HEK293 (cell line): ENCODE measurements around the gene SIN3A.
A peak's percentile ranks its signal among the peaks of the same experiment; 100 is the strongest.

Source experiments
- CTCF ChIA-PET: fragments of 350-600 bp; formaldehyde crosslinking; extraction: SDS; loops from one replicate; lab custom pipeline; 2021; ENCODE audit warnings: antibody characterized with exemption; lab: Yijun Ruan, JAX
- POLR2A ChIA-PET: fragments of 300-600 bp; formaldehyde crosslinking; extraction: SDS; loops from one replicate; lab custom pipeline; 2020; ENCODE audit warnings: antibody characterized with exemption, inconsistent platforms; lab: Yijun Ruan, JAX
- H3K27ac ChIP-seq: fragments of 200-500 bp; sonication (Bioruptor generic); 2 replicates; pipeline ENCODE4 v1.5.1; 2014; ENCODE audit warnings: low read depth, low read length, control low read depth, inconsistent platforms; ENCODE audit errors: extremely low read depth
- H3K36me3 ChIP-seq, 2 experiments: fragments of 200-500 bp in 1 of 2; sonication (Bioruptor generic) in 1 of 2; 1 replicate in 1 of 2; 2 replicates in 1 of 2; pipeline ENCODE4 v1.5.1; 2014 to 2017; ENCODE audit warnings: inconsistent platforms in 2 of 2, low read length in 2 of 2; ENCODE audit not compliant: control insufficient read depth in 2 of 2, insufficient read depth in 1 of 2
- H3K4me1 ChIP-seq: fragments of 200-500 bp; sonication (Bioruptor generic); 2 replicates; pipeline ENCODE4 v1.5.1; 2014; ENCODE audit warnings: mild to moderate bottlenecking, low read length, inconsistent platforms; ENCODE audit not compliant: control insufficient read depth, insufficient read depth
- H3K4me3 ChIP-seq: 2 replicates; pipeline ENCODE4 v1.5.1; 2011; ENCODE audit warnings: low read depth, mild to moderate bottlenecking, control low read depth, low read length, moderate library complexity
- H3K9me3 ChIP-seq: fragments of 200-500 bp; sonication (Bioruptor generic); 2 replicates; pipeline ENCODE4 v1.5.1; 2014; ENCODE audit warnings: low read depth, low read length, inconsistent platforms; ENCODE audit not compliant: control insufficient read depth, insufficient read depth
- BCL11A ChIP-seq: fragments of 450-650 bp; formaldehyde crosslinking; IDR thresholded peaks from 2 replicates; pipeline ENCODE4 v1.5.1; 2016; ENCODE audit warnings: low read depth, missing biosample characterization, missing genetic modification characterization
- SCRT2 ChIP-seq: fragments of 450-650 bp; formaldehyde crosslinking; IDR thresholded peaks from 2 replicates; pipeline ENCODE4 v1.5.1; 2016; ENCODE audit warnings: missing biosample characterization, missing genetic modification characterization
- SETDB1 ChIP-seq: IDR thresholded peaks from one replicate; pipeline ENCODE4 v1.6.1; 2017; ENCODE audit warnings: mild to moderate bottlenecking, low read length, moderate library complexity, mixed read lengths; ENCODE audit not compliant: insufficient read length
- ZBTB20 ChIP-seq: fragments of 450-650 bp; formaldehyde crosslinking; IDR thresholded peaks from 2 replicates; pipeline ENCODE4 v1.5.1; 2016; ENCODE audit warnings: missing biosample characterization, missing genetic modification characterization
- ZNF121 ChIP-seq: fragments of 450-650 bp; formaldehyde crosslinking; IDR thresholded peaks from 2 replicates; pipeline ENCODE4 v1.5.1; 2016; ENCODE audit warnings: missing biosample characterization, missing genetic modification characterization
- ZNF239 ChIP-seq: fragments of 450-650 bp; formaldehyde crosslinking; IDR thresholded peaks from 2 replicates; pipeline ENCODE4 v1.5.1; 2016; ENCODE audit warnings: missing biosample characterization, missing genetic modification characterization
- ZNF302 ChIP-seq: fragments of 450-650 bp; formaldehyde crosslinking; IDR thresholded peaks from 2 replicates; pipeline ENCODE4 v1.5.1; 2016; ENCODE audit warnings: missing biosample characterization, missing genetic modification characterization, low read depth
- ZNF48 ChIP-seq: fragments of 450-650 bp; formaldehyde crosslinking; IDR thresholded peaks from 2 replicates; pipeline ENCODE4 v1.5.1; 2016; ENCODE audit warnings: missing biosample characterization, missing genetic modification characterization
- ZNF555 ChIP-seq: fragments of 450-650 bp; formaldehyde crosslinking; conservative IDR thresholded peaks from 2 replicates; pipeline ENCODE4 v1.5.1; 2017; ENCODE audit warnings: missing biosample characterization, mild to moderate bottlenecking, missing genetic modification characterization, inconsistent platforms
- ZNF585B ChIP-seq: fragments of 450-650 bp; formaldehyde crosslinking; IDR thresholded peaks from 2 replicates; pipeline ENCODE4 v1.5.1; 2016; ENCODE audit warnings: missing biosample characterization, missing genetic modification characterization
- ZNF600 ChIP-seq: fragments of 450-650 bp; formaldehyde crosslinking; IDR thresholded peaks from 2 replicates; pipeline ENCODE4 v1.5.1; 2016; ENCODE audit warnings: missing biosample characterization, missing genetic modification characterization
- ZNF623 ChIP-seq: fragments of 450-650 bp; formaldehyde crosslinking; IDR thresholded peaks from 2 replicates; pipeline ENCODE4 v1.5.1; 2016; ENCODE audit warnings: missing biosample characterization, missing genetic modification characterization
- TF ChIP-seq, protein P1 (sequence below): fragments of 450-650 bp; formaldehyde crosslinking; IDR thresholded peaks from 2 replicates; pipeline ENCODE4 v1.5.1; 2016; ENCODE audit warnings: missing biosample characterization, missing genetic modification characterization
- TF ChIP-seq, protein P2 (sequence below): fragments of 450-650 bp; formaldehyde crosslinking; IDR thresholded peaks from 2 replicates; pipeline ENCODE4 v1.5.1; 2017; ENCODE audit warnings: missing biosample characterization, missing genetic modification characterization
- TF ChIP-seq, protein P3 (sequence below): fragments of 450-650 bp; formaldehyde crosslinking; IDR thresholded peaks from 2 replicates; pipeline ENCODE4 v1.5.1; 2016; ENCODE audit warnings: missing biosample characterization, missing genetic modification characterization
- TF ChIP-seq, protein P4 (sequence below): fragments of 450-650 bp; formaldehyde crosslinking; IDR thresholded peaks from 2 replicates; pipeline ENCODE4 v1.5.1; 2017; ENCODE audit warnings: missing biosample characterization, missing genetic modification characterization
- TF ChIP-seq, protein P5 (sequence below): fragments of 450-650 bp; formaldehyde crosslinking; IDR thresholded peaks from 2 replicates; pipeline ENCODE4 v1.5.1; 2017; ENCODE audit warnings: missing biosample characterization, missing genetic modification characterization

SIN3A gene

DNA sequence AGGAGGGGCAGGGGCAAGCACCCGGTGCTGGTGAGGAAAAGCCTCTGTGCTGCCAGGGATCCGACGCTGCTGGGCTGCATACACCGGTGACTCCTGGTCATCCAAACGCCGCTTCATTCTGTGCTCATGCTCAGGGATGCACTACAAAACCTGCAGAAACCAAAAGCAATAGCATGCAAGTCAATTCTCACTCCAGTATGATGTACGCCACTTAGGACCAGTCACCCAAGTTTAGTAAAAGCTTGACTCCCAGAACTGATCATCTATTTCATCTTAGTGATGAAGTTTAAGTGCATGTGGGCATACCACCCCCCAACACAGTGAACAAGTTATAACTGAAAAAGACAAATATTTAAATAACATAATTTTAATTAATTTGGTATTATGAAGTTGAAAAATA, 21.2 kb downstream of the SIN3A start:
- Histone ChIP-seq H3K9me3 (no peaks in the 10 kb centered on the region), H3K27ac (no peak overlapping the region), H3K4me3 (no peak overlapping the region), H3K4me1 (0 out of 2 replicates have a peak, but pooled peaks cover 2% of the 10 kb centered on the region), H3K36me3 (peaks cover 32 to 60% of the 10 kb centered on the region in 2 experiments)
- TF ChIP-seq, protein P1, sequence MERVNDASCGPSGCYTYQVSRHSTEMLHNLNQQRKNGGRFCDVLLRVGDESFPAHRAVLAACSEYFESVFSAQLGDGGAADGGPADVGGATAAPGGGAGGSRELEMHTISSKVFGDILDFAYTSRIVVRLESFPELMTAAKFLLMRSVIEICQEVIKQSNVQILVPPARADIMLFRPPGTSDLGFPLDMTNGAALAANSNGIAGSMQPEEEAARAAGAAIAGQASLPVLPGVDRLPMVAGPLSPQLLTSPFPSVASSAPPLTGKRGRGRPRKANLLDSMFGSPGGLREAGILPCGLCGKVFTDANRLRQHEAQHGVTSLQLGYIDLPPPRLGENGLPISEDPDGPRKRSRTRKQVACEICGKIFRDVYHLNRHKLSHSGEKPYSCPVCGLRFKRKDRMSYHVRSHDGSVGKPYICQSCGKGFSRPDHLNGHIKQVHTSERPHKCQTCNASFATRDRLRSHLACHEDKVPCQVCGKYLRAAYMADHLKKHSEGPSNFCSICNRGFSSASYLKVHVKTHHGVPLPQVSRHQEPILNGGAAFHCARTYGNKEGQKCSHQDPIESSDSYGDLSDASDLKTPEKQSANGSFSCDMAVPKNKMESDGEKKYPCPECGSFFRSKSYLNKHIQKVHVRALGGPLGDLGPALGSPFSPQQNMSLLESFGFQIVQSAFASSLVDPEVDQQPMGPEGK (tag by site-specific recombination), result no peak
- TF ChIP-seq ZNF600 (0 out of 2 replicates have a peak, but pooled peaks have one; percentile 54), SCRT2 (tag by site-specific recombination) (no peak)
- TF ChIP-seq, protein P2, sequence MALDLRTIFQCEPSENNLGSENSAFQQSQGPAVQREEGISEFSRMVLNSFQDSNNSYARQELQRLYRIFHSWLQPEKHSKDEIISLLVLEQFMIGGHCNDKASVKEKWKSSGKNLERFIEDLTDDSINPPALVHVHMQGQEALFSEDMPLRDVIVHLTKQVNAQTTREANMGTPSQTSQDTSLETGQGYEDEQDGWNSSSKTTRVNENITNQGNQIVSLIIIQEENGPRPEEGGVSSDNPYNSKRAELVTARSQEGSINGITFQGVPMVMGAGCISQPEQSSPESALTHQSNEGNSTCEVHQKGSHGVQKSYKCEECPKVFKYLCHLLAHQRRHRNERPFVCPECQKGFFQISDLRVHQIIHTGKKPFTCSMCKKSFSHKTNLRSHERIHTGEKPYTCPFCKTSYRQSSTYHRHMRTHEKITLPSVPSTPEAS (tag by site-specific recombination), result no peak
- ChIA-PET CTCF (interaction anchor here (2.0 kb wide), 1 partner anchor 63 kb away, joined by 7 read pairs; no protein-coding TSS in a partner anchor), POLR2A (interaction anchor here (0.7 kb wide), 1 partner anchor 315 kb away, joined by 3 read pairs; no protein-coding TSS in a partner anchor)

DNA sequence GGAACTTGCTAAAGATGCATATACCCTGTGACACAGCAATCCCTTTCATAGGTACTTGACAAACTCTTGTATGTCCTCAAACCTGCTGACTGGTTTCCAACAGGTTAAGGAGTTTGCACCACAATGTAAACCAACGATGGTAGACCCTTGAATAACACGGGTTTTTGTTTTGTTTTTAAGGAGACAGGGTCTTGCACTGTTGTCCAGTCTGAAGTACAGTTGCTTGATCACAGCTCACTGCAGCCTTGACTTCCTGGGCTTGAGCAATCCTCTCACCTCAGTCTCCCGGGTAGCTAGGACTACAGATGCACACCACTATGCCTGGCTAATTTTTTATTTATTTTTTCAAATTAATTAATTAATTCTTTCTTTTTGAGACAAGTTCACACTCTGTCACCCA, 23.3 kb downstream of the SIN3A start:
- CTCF ChIA-PET, result interaction anchor here (0.9 kb wide), 1 partner anchor 26 kb away, joined by 3 read pairs; no protein-coding TSS in a partner anchor
- POLR2A ChIA-PET, result interaction anchor here (1.5 kb wide), 1 partner anchor 60 kb away, joined by 4 read pairs; the partner anchor contains the start of gene MAN2C1
- H3K36me3 ChIP-seq, result peaks cover 41 to 69% of the 10 kb centered on the region in 2 experiments
- H3K4me3 ChIP-seq, result no peak overlapping the region
- no peak for TF ChIP-seq ZBTB20
- peak; percentile 90 for TF ChIP-seq ZNF121 (tag by site-specific recombination)
- H3K9me3 ChIP-seq, result no peaks in the 10 kb centered on the region
- no peak overlapping the region for H3K27ac ChIP-seq
- H3K4me1 ChIP-seq, result 0 out of 2 replicates have a peak, but pooled peaks cover 2% of the 10 kb centered on the region

DNA sequence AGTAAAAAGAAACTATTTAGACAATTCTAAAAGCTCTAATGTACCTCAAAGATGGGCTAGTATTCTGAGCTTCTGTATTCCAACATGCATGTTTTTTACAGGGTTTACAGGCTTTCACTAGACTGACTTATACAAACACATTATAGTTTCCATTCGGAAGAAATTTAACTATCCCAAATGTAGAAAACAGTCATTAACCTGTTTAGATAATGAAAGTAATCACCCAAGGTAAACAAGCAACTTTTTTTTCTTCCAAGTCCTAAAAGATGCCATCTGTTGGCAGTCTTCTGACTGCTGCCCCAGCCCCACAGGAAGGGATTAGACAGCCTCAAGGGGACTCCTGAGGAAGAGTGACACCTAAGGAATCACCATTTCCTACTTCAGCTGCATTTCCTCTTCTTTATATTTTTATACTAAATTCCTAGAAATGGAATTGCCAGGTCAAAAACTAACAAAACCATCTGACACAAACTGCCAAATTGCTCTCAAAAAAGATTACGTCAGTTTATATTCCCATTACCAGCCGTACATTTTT, 25.5 kb downstream of the SIN3A start:
- peaks cover 61 to 87% of the 10 kb centered on the region in 2 experiments for H3K36me3 ChIP-seq
- CTCF ChIA-PET, result interaction anchor here (1.0 kb wide), 1 partner anchor 28 kb away, joined by 3 read pairs; no protein-coding TSS in a partner anchor
- POLR2A ChIA-PET, result no interaction called here

More for the DNA sequence above, 25.5 kb downstream of the SIN3A start:
- TF ChIP-seq ZNF48 (no peak), ZNF555 (tag by site-specific recombination) (no peak), BCL11A (tag by site-specific recombination) (no peak), SETDB1 (no peak), ZNF239 (tag by site-specific recombination) (no peak), ZNF623 (tag by site-specific recombination) (no peak), ZNF302 (tag by site-specific recombination) (no peak), ZNF585B (tag by site-specific recombination) (no peak)
- TF ChIP-seq, protein P3, sequence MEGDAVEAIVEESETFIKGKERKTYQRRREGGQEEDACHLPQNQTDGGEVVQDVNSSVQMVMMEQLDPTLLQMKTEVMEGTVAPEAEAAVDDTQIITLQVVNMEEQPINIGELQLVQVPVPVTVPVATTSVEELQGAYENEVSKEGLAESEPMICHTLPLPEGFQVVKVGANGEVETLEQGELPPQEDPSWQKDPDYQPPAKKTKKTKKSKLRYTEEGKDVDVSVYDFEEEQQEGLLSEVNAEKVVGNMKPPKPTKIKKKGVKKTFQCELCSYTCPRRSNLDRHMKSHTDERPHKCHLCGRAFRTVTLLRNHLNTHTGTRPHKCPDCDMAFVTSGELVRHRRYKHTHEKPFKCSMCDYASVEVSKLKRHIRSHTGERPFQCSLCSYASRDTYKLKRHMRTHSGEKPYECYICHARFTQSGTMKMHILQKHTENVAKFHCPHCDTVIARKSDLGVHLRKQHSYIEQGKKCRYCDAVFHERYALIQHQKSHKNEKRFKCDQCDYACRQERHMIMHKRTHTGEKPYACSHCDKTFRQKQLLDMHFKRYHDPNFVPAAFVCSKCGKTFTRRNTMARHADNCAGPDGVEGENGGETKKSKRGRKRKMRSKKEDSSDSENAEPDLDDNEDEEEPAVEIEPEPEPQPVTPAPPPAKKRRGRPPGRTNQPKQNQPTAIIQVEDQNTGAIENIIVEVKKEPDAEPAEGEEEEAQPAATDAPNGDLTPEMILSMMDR (tag by site-specific recombination), result 0 out of 2 replicates have a peak, but pooled peaks have one; percentile 18
- TF ChIP-seq, protein P4, sequence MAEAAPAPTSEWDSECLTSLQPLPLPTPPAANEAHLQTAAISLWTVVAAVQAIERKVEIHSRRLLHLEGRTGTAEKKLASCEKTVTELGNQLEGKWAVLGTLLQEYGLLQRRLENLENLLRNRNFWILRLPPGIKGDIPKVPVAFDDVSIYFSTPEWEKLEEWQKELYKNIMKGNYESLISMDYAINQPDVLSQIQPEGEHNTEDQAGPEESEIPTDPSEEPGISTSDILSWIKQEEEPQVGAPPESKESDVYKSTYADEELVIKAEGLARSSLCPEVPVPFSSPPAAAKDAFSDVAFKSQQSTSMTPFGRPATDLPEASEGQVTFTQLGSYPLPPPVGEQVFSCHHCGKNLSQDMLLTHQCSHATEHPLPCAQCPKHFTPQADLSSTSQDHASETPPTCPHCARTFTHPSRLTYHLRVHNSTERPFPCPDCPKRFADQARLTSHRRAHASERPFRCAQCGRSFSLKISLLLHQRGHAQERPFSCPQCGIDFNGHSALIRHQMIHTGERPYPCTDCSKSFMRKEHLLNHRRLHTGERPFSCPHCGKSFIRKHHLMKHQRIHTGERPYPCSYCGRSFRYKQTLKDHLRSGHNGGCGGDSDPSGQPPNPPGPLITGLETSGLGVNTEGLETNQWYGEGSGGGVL (tag by site-specific recombination), result no peak
- TF ChIP-seq, protein P5, sequence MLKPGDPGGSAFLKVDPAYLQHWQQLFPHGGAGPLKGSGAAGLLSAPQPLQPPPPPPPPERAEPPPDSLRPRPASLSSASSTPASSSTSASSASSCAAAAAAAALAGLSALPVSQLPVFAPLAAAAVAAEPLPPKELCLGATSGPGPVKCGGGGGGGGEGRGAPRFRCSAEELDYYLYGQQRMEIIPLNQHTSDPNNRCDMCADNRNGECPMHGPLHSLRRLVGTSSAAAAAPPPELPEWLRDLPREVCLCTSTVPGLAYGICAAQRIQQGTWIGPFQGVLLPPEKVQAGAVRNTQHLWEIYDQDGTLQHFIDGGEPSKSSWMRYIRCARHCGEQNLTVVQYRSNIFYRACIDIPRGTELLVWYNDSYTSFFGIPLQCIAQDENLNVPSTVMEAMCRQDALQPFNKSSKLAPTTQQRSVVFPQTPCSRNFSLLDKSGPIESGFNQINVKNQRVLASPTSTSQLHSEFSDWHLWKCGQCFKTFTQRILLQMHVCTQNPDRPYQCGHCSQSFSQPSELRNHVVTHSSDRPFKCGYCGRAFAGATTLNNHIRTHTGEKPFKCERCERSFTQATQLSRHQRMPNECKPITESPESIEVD (tag by site-specific recombination), result peak; percentile 90
- no peak overlapping the region for H3K4me3 ChIP-seq
- H3K9me3 ChIP-seq, result no peaks in the 10 kb centered on the region
- no peak overlapping the region for H3K27ac ChIP-seq
- H3K4me1 ChIP-seq, result 0 out of 2 replicates have a peak, but pooled peaks cover 2% of the 10 kb centered on the region
